ENCODE results near the gene EPB41L4B. TPM values are rescaled to one million over a fixed set of nuclear protein-coding genes. Genes with fewer than 3 reads are reported as not detected.

The EPB41L4B gene
- total and polyA plus RNA-seq, 8 donors: 36.8 to 122 (median 93.3) TPM

- intact Hi-C loops (cut with DNase I): loop anchor here in 1 of 3 donors (10.0 kb wide), 1 partner anchor 130 kb away; no protein-coding TSS in a partner anchor
- FAIRE-seq: no peak
- no peak overlapping the region for H3K4me3 ChIP-seq
- TF ChIP-seq CTCF (IDR thresholded peaks at IDR 0.05): no peak
- peaks cover 24 to 36% (median 30%) of the 10 kb centered on the region in 3 donors for H3K4me1 ChIP-seq
- H3K9me3 ChIP-seq: no peaks in the 10 kb centered on the region
- no peaks in the 10 kb centered on the region for H3K36me3 ChIP-seq
- DNase-seq: no peak
- ATAC-seq: no peak
- no peaks in the 10 kb centered on the region for H3K27me3 ChIP-seq
- no peak overlapping the region for H3K27ac ChIP-seq
Observed at GRCh38 chr9:109325089-109325488, 4.2 kb upstream of the EPB41L4B start.

GRCh38 chr9:109323771-109324170, 2.9 kb upstream of the EPB41L4B start:
- no peaks in the 10 kb centered on the region for H3K36me3 ChIP-seq
- DNase-seq (no peak), FAIRE-seq (no peak), ATAC-seq (no peak)
- no peaks in the 10 kb centered on the region for H3K9me3 ChIP-seq
- intact Hi-C loops (cut with DNase I): loop anchor here in 1 of 3 donors (10.0 kb wide), 1 partner anchor 129 kb away; no protein-coding TSS in a partner anchor
- H3K4me1 ChIP-seq: peaks cover 11 to 25% (median 21%) of the 10 kb centered on the region in 3 donors
- TF ChIP-seq CTCF (IDR thresholded peaks at IDR 0.05): no peak
- H3K27me3 ChIP-seq: no peaks in the 10 kb centered on the region
- H3K27ac ChIP-seq: no peak overlapping the region
- H3K4me3 ChIP-seq: no peak overlapping the region
- WGBS, 2 donors: 74 to 76% methylated on average over 3 of the region's 3 CpGs

- TF ChIP-seq CTCF (IDR thresholded peaks at IDR 0.05): no peak
- Histone ChIP-seq H3K4me3 (no peak overlapping the region), H3K27me3 (no peaks in the 10 kb centered on the region), H3K27ac (peak overlapping the region; percentile 63 to 85 (median 75)), H3K9me3 (no peaks in the 10 kb centered on the region), H3K36me3 (no peaks in the 10 kb centered on the region), H3K4me1 (peaks cover 11 to 14% (median 12%) of the 10 kb centered on the region in 3 donors)
- 78 to 81% methylated on average over 5 of the region's 5 CpGs for WGBS, 2 donors
- FAIRE-seq (no peak), DNase-seq (no peak), ATAC-seq (no peak)
- intact Hi-C loops (cut with DNase I): loop anchor here in 1 of 3 donors (10.0 kb wide), 1 partner anchor 127 kb away; no protein-coding TSS in a partner anchor
Observed at GRCh38 chr9:109321727-109322126, 868 bp upstream of the EPB41L4B start.

GRCh38 chr9:109320331-109320741, 523 bp downstream of the EPB41L4B start:
- no peak for TF ChIP-seq CTCF (IDR thresholded peaks at IDR 0.05)

GRCh38 chr9:109319626-109320241, 1.1 kb downstream of the EPB41L4B start:
- peak; percentile 45 to 89 (median 68) for DNase-seq
- no peak for FAIRE-seq
- WGBS, 2 donors: 2 to 5% methylated on average over 29 to 42 of the region's 42 CpGs
- Histone ChIP-seq H3K4me1 (peaks cover 25 to 27% (median 27%) of the 10 kb centered on the region in 3 donors), H3K9me3 (no peaks in the 10 kb centered on the region), H3K4me3 (peak overlapping the region; percentile 59 to 88 (median 70)), H3K27me3 (no peaks in the 10 kb centered on the region), H3K36me3 (no peaks in the 10 kb centered on the region), H3K27ac (peak overlapping the region; percentile 85 to 97 (median 92))
- ATAC-seq: peak in 2 of 4 donors; percentile 0 to 3
- intact Hi-C loops (cut with DNase I): loop anchor here in 2 of 3 donors (5.0 to 10.0 kb wide), 3 partner anchors 67 to 125 kb away; no protein-coding TSS in a partner anchor
- TF ChIP-seq CTCF (IDR thresholded peaks at IDR 0.05): no peak

More at GRCh38 chr9:109320331-109320741, 523 bp downstream of the EPB41L4B start:
- no peak overlapping the region for H3K27ac ChIP-seq
- WGBS, 2 donors: 0 to 1% methylated on average over 17 to 77 of the region's 77 CpGs
- no peak for FAIRE-seq
- ATAC-seq: no peak
- H3K9me3 ChIP-seq: no peaks in the 10 kb centered on the region
- H3K36me3 ChIP-seq: no peaks in the 10 kb centered on the region
- DNase-seq: peak in 3 of 6 donors; percentile 42 to 77 (median 63)
- intact Hi-C loops (cut with DNase I): loop anchor here in 1 of 3 donors (10.0 kb wide), 1 partner anchor 126 kb away; no protein-coding TSS in a partner anchor
- H3K27me3 ChIP-seq: no peaks in the 10 kb centered on the region
- H3K4me1 ChIP-seq: peaks cover 20 to 21% (median 21%) of the 10 kb centered on the region in 3 donors
- H3K4me3 ChIP-seq: peak overlapping the region in 2 of 4 donors; percentile 75 to 88
